Amniotic stem cell (primary cell): ENCODE measurements around the gene ITPR3.
"Not testable (repeated sequence)": the region's sequence is repeated elsewhere in the genome, so short reads cannot be mapped to it uniquely, and the experiment has no call there.

Experiments
- DNase-seq: peaks from one replicate; lab custom pipeline; 2025; lab: John Stamatoyannopoulos, UW

The ITPR3 gene

DNA sequence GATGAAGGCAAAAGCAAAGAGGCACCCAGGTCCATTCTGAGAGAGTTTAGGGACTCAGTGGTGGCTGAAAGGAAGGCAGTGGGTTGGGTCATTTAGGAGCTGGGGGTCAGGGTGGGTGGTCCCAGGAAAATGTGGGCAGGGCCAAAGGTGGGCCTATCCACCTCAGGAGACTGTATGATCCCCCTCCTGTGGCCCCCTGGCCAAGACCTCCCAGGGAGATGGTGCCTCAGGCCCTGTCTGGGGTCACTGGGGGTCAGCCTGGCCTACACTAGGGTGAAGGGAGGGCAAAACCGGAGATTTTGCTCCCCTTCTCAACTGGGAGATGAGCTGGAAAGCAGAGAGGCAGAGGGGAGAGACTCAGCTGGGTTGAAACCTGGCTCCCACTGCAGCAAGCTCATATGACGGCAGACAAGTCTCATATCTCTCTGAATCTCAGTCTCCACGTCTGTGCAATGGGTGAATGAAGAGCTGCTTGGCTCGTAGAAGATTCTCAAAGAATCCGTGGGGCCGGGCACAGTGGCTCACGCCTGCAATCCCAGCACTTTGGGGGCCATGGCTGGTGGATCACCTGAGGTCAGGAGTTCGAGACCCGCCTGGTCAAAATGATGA is 29.6 kb upstream of the ITPR3 start:
- DNase-seq, result no peak

DNA sequence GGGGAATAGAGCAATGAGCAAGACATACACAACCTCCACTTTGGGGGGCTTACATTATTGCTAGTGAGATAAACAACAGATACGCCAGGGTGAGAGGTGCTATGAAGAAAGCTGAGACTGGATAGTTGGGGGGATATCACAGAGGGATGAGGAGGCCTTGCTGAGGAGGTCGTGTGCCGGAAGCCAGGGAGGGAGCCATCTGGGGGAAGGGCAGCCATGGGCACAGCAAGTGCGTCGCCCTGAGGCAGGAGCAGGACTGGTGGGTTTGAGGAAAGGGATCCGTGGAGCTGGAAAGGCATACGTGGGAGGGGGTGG is 28.9 kb upstream of the ITPR3 start:
- DNase-seq, result no peak

DNA sequence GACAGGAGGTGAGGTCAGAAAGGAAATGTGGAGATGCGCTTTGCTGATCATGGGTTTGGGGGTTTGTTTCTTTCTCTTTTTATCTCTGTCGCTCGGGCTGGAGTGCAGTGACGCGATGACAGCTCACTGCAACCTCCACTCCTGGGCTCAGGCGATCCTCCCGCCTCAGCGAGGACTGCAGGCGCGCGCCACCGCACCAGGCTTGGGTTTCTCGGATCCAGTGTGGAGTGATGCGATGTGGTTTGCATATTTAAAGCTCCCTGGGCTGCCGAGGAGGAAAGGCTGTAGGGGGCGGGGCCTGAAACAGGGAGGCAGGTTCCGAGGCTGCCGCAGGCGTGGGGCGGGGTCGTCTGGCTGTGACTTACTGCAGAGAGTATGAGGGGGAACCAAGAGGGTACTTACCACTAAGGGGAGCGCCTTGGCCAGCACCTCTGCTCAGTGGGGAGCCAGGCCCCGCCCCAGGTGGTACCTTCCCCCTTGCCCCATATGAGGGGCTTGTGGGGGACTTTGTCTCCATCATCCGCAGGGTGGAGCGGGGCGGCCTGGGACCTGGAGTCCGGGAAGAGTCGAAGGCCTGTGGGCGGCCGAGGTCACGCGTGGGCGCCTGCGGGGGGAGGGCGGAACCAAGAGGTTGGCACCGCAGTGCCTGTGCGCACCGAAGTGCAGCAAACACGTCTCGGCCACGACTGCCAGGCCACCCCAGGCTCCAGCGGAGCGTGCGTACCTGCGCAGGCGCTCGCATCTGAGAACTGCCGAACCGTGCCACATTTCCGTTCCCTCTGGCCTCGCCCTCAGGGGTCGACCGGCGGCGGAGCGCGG is 28.3 kb upstream of the ITPR3 start:
- no peak for DNase-seq

DNA sequence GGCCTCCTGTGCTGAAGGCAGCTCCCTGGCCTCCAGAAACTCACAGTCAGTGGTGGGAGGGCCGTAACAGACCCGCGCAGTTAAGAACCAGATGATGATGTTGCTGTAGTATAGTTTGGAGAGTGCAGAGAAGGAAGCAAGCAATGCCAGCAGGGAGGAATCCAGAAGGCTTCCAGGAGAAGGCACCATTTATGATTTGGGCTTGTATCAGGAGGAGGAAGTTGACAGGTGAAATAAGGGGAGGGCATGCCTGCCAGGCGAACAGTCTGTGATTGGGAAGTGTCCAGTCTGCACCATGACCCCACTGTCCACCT is 27.8 kb upstream of the ITPR3 start:
- DNase-seq, result no peak

DNA sequence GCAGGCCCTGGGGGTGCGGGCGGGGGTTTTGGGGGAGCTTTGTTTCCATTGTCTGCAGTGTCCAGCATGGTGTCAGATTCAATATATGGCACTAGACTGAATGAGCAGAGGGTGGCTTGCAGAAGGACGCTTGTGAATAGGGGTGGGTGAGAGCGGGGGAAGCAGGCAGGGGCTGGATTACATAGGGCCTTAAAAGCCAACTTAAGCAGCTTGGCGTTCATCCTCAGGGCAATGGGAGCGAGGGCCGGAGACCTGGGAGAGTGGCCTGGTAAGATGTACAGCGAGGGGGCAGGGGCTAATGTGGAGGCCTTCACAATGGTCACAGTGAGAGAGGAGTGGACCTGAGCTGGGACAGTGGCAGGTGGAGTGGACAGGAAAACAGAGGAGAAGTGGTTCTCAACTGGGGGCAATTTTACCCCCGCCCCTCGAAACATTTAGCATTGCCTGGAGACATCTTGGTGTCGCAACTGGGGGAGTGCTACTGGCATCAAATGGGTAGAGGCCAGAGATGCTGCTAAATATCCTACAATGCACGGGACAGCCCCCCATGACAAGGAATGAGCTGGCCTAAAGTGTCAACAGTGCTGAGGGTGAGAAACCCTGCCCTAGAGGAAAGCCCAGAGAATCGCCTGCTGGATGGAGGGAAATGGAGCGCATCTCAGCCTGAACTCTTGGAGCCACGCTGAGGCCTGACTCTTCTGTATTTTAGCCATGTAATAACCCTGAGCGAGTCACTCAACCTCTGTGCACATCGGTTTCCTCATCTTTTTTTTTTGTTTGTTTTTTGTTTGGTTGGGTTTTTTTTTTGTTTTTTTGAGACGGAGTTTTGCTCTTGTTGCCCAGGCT is 25.9 kb upstream of the ITPR3 start:
- no peak for DNase-seq

DNA sequence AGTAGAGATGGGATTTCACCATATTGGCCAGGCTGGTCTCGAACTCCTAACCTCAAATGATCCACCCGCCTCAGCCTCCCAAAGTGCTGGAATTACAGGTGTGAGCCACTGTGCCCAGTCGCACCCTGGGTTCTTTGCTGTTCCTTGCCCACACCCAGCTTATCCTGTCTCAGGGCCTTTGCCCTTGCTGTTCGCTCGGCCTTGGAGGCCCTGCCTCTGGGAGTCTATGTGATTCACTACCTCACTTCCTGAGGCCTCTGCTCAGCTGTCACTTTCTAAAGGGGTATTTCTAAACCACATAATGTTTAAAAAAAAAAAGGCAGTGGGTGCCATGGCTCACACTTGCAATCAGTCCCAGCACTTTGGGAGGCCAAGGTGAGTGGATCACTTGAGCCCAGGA is 24.2 kb upstream of the ITPR3 start:
- not testable (repeated sequence) for DNase-seq

GRCh38 chr6:33597551-33598322 is 23.4 kb upstream of the ITPR3 start:
- DNase-seq, result no peak

GRCh38 chr6:33599413-33599938 is 21.6 kb upstream of the ITPR3 start:
- DNase-seq, result no peak

DNA sequence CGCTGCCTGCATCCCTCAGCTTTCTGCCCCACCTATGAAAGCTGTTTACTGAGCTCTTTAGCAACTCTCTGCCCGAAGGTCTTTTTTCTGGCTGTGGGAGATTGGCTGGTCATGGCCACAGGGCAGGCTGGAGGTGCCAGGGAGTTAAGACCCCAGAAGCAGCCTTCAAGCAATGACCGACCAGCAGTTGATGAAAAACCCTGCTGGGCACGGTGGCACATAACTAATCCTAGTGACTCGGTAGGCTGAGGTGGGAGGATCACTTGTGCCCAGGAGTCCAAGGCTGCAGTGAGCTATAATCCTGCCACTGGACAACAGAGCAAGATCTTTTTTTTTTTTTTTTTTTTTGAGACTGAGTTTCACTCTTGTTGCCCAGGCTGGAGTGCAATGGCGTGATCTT is 20.4 kb upstream of the ITPR3 start:
- no peak for DNase-seq

DNA sequence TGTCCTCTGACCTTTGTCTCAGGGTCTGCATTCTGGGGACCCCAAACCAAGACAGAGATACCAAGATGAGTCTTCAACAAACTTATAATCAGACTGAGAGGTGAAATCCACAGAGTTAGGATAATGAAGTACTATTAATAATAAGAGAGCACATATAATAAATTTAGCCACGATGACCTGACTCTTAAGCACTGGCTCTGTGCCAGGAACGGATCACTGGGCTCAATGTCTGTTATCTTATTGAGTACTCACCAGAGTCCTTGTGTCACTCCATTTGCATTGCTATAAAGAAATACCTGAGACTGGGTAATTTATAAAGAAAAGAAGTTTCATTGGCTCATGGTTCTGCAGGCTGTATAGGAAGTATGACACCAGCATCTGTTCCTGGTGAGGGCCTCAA is 18.9 kb upstream of the ITPR3 start:
- DNase-seq, result no peak

- DNase-seq, result no peak
Observed at GRCh38 chr6:33604941-33605854, 15.9 kb upstream of the ITPR3 start.

DNA sequence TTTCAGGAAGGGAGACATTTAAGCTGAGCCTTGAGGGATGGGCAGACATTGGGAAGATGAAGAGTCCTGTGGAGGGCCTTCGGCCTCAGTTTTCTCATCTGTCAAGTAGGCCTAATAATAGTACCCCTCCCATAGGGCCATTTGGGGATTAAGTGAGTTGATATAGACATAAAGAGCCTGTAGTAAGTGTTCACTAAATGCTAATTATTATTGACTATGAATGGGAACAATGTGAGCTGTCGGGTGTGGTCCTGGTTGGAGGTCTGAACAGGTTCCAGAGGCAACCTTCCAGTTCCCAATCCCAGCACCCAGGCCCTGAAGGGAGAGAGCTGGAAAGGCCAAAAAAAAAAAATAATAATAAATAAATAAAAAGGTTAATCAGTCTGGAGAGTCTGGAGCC is 14.5 kb upstream of the ITPR3 start:
- no peak for DNase-seq

GRCh38 chr6:33607126-33607783 is 13.9 kb upstream of the ITPR3 start:
- DNase-seq, result no peak

DNA sequence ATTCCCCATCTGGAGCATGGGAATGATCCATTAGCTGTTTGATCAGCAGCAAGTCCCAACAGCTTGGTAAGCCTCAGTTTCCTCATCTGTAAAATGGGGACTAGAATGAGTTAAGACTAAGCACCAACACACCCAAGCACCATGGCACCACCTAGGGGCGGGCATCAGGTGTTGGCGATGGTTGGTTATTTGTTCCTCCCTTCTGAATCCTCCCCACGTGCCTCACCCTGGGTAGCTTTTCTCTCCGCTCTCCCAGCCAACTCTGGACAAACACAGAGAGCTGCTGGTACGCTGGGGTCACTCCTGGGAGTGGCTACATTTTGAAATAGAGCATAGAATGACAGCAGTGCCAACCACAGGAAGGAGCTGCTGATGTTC is 13.3 kb upstream of the ITPR3 start:
- no peak for DNase-seq

DNA sequence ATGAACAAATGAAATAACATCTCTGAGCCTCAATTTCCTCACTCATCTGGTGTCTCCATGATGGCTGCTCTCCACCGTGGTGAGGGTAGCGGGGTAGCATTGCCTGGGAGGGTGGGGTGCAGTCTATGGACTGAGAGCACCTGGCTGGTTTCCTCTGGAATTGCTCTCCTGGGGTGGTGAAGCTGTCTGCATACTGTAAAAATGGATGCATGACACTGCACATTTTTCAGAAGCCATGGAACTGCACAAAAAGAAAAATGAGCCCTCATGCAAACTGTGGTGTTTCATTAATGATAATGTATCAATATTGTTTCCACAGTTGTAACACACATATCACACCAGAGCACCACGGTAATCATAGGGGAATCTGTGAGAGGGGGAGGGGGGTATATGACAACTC is 12.1 kb upstream of the ITPR3 start:
- DNase-seq, result no peak

DNA sequence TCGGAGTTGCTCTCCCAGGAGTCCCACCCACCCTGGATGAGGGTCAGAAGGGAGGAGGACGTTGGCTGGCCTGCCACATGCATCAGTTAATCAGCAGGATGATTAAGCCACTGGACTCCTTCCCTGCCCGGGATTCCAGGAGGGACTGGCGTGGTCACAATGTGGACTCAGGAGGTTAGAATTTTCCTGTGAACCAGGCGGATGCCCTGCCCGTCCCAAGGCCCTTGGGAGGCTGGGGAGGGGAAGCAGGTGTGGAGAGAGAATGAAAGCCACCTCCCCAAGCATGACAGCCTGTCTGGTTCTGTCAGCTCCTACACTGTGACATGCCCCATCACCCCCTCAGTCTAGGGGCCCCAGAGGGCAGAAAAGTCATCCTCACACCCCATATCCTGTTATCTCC is 11.6 kb upstream of the ITPR3 start:
- peak; percentile 42 for DNase-seq

DNA sequence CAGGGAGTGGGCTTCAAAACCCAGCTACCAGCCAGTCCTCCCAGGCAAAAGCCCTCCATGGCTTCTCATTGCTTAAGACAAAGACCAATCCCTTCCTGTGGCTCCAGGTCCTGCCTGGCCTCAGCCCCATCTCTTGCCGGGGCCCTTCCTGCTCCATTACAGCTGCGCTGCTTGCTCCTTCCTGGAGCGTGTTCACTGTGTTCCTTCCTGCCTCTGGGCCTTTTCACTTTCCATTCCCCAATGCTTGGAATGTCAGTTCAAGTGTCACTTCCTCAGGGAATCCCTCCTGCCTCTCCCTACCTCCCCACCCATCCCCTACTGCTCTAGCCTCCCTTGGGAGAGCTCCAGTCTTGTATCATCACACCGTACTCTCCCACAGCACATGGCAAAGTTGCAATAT is 11.1 kb upstream of the ITPR3 start:
- DNase-seq, result no peak

DNA sequence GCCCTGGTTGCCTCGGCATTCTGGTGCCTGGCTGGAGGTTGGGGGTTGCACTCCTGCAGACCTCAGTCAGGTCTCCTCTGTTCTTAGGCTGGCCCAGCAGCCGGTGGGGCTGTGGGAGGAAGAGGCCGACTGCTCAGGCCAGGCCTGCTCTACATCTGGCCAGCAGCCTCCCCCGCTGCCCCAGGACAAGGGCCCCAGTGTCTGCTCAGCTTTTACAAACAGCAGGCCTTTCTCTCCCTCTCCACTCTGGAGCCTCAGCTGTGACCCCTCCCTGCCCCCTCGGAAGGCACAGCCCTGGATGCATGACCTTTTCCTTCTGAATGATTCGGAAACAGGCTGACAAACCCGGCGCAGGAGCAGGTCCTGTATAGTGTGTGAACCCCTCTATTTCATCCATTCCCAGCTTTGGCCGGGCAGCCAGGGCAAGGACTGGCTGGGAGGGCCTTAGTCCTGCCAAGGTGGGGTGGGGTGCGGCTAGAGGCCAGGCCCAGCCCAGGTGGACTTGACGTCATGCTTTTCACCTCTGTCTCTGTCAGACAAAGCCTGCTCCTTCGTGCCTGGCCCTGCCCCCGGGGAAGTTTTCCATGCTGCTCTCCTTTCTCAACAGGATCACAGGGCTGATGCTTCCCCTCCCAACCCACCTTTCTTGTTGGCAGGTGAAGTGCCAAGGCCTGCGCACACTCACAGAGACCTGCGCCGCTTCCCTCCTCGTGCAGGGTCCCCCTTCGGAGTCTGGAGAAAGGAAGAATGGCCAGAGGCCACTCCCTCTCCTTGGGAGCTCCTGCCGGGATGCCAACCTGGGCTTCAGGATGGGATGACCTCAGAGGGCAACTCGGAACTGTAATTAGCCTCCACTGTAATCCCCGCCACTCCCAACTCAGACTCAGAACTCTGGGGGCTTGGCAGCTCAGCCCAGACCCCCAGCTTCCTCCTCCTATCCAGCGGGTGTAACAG is 10.1 kb upstream of the ITPR3 start:
- DNase-seq, result no peak

GRCh38 chr6:33613146-33613794 is 7.9 kb upstream of the ITPR3 start:
- peak; percentile 47 for DNase-seq
